ELF-1 (cell line): ENCODE measurements around the gene NAV2.

Experiments
- DNase-seq: peaks from one replicate; pipeline ENCODE4 v3.0.0-alpha.2; 2016; ENCODE audit warnings: low read depth, low spot score

The NAV2 gene

DNA sequence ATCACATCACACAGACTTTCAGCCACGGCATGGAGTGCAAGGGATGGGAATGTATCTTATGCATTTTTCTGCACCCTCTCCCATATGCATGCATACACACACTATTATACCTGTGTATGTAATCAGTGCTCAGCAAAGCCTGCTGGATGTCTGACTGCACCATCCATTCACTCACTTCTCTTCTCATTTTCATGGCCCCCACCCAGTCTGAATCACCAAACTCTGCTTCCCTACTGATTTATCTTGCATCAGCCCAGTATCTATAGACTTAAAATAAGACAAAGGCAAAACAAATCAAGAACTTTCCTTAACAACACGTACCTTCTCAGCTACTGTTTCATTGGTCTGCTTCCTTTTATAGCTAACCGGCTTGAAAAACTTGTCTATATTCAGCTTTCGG lies 426.1 kb downstream of the NAV2 start:
- DNase-seq = no peak

DNA sequence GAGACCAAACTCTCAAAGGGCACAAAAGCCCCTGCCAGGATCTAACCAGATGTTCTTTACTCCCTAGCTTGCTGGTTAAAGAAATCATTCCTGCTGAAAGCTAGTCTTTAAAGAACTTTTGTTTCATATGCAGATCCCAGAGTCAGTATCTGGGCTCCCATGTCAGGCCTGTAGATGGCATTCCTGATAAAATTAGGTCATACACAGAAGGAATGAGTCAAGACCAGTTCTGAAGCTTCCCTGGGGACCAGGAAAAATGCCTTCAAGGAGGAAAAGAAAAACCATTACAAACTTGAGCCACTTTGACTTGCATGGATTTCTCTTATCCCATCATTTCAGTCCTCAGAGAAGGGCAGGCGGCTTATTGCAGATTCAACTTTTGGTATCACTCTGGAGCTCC lies 441.7 kb downstream of the NAV2 start:
- peak; percentile 55 for DNase-seq

DNA sequence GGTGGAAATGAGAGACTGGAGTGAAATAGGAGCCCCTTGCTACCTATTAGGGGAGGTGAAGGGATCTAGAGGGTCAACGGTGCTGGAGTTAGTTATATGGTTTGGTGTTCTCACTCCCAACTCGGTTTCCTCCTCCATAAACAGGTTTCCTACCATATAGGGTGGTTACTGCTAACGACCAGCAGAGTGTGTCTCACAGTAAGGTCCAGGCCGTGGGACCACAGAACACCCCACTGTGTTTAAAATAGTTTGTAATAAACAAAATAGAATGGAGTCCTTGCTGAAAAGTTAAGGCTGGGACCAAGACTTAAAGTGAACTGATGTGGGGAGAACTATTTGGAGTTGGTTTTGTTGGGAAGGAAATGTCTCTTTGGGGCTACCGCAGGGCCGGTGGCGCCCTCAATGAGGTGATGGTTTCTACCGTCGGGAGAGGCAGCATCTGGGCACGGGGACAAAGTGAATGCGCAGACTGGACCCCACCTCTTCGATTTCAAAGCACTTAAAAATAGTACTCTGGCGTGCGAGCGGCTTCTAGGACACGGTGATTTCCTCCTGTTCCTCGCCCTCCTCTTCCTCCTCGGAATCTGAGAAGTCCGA lies 443.1 kb downstream of the NAV2 start:
- peak; percentile 29 for DNase-seq

DNA sequence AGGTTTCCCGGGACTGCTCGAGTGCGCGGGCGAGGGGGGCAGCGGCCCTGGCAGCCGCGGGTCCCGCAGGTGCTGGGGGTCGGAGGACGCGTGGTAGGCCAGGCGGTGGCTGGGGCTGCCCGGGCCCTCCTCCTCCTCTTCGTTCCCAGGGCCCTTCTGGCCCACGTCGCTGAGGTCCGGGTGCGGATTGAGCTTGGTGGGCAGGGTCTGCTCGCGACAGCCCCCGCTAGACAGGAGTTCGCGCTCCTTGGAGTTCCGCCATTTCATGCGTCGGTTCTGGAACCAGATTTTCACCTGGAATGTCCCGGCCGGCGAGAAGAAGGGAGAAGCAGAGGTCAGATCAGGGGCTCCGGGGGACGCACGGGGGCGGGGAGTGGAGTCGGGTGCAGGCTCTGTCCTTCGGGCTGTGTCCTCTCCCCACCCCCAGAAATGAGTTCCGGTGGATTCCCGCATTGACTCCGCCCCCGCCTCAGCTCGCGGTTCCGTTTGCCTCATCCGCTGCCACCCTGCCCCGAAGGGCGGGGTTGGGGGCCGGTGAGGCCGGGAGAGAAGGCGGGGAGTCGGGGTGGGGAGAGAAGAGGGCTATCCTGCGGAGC lies 443.7 kb downstream of the NAV2 start:
- DNase-seq = peak; percentile 33

DNA sequence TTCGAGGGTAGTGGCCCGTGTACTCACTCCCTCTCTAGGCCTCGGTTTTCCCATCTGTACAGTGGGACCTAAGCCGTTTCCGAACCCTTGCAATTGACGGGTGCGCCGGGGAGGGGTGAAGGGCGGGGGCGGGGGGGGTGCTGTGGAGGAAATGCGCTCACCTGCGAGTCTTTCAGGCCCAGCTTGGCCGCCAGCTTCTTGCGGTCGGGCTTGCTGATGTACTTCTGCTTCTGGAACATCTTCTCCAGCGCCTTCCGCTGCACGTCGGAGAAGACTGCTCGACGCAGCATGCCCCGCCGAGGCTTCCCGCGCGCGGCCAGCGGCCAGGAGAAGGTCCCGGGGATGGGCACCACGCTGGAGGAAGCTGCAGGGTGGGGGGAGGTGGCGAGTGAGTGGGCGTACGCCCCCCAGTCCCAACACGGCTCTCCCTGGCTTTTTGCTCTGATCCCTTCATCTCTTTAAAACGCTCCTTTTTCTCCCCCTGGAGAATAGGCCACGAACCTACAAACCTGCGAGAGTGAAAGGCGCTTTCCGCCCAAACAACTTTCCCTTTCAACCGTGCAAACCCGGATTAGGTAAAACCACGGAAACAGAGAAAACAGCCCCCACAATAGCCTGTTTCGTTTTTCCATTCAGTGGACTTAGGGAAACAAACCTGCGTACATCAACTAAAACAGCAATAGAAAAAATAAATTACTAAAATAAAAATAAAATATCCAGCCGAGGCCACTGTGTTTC lies 444.4 kb downstream of the NAV2 start:
- peak; percentile 42 for DNase-seq

DNA sequence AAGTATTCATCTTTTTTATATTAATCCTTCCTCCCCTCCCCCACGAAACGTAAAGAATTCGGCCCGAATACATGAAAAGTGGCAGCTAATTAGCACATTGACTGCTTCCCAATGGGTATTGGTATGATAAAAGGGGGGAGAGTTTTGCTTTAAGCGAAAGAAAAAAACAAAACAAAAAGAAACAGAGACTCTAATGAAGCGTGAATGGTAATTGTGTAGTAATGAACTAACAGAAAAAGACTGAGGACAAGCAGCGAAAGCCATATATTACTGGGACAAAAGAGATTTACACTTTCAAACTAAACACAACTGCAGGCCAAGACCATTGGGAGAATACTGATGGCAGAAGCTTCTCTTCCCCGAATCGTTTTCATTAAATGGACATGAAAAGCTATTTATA lies 445.1 kb downstream of the NAV2 start:
- DNase-seq = no peak

DNA sequence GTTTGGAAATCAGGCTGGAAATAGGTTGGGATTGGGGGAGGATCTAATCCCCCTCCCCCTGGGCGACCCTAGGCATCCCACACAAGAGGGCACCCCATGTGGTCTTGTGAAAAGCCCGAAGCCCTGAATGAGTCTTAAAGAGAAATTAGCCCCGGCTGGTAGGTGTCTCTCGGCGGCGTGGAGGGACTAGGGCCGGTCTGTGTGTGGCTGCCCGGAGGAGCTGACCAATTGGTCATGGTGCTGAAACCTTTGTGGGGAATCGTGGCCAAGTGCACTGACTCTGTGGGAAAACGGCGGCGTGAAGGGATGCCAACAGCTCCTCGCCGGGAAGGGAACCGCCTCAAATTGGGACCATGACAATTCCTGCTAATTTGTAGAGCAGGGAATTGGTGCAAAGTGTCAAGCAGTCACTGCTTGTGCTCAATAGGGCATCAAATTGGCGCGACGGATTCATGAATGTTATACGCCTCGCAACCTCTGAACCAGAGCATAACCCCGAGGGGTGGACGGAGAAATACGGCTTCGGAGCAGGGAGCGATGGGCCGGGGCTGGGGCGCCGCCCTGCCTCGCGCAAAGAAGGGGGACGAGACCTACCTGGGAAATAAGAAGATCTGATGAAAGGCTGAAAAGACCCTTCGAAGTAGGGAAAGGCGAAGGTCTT lies 446.1 kb downstream of the NAV2 start:
- DNase-seq = peak; percentile 88

DNA sequence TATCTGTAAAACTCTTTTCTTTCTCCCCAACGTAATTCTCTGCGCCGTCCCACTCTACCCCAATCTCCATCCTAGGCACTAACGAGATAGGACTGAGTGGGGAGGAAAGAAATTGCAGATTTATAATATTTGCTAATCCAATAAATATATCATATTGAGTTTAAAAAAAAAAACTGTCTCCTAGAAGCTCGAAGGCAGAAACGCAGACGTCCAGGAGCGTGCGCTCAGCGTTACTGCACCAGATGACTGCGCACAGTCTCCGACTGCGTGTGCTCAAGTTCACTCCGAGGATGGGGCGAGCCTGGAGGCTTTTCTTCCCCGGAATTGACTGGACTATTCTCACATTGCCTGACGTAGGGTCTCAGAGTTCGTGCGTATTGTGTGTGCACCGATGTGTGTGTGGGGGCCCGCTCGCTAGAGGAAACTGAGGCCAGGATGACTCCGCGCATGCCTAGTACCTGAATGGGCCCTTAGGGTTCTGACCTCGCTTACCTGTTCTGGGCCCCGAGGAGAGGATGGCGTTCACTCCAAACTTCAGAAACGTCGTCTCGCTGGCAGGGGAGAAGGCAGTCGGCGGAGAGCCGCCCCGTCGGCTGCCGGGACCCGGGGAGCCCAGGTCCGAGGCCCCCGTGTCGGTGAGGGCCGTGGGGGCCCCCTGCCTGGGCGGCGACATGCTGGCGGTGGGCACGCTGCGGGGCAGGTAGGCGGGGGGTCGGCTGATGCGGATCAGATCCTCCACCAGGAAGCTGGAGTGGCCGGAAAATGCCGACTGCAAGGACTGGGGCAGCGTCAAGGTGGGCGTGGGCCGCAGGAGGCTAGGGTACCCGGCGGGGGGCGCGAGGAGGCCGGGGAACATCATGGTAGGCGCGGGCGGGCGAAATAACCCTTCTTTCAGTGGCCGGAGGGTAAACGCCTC lies 447.1 kb downstream of the NAV2 start:
- no peak for DNase-seq

DNA sequence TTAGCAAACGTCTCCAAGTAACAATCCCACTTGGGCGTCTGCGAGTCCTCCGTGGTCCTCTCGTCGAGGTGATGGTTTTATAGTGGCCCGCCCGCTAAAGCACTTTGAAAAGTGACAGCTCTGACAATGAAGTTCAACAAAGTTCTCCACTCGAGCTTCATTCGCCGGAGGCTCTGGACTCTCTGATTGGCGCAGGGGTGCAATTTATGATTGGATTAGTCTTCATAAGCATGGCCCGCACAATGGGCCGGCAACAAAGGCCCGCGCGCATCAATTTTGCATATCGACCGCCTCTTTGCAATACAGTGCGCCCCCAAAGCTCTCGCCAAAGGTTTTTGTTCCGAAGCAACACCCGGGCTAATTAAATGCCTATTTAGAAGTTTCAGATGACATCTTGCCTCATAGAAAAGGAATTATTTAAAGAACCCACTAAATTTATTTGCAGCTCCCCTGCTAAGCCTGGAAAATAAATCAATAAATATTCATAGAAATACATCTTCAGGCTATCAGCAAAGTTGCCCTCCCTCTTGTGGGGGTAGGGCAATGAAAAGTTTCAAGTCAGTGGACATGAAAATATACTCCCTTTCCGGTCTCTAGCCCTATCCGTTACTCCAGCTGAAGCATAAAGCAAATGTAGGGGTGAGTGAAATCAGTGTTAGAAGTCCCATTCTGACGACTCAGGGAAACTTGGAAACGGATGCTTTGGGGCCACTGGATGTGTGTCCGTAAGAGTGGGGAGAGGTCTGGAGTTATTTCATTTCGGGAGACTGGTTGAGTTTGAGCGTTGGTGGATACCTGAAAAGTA lies 448.0 kb downstream of the NAV2 start, which contains the start of gene DBX1:
DBX1 (minus strand) TSS at position 51 of the 805 bp plus-strand sequence. CDS start 151 bp downstream, outside the sequence.
- DNase-seq = no peak

DNA sequence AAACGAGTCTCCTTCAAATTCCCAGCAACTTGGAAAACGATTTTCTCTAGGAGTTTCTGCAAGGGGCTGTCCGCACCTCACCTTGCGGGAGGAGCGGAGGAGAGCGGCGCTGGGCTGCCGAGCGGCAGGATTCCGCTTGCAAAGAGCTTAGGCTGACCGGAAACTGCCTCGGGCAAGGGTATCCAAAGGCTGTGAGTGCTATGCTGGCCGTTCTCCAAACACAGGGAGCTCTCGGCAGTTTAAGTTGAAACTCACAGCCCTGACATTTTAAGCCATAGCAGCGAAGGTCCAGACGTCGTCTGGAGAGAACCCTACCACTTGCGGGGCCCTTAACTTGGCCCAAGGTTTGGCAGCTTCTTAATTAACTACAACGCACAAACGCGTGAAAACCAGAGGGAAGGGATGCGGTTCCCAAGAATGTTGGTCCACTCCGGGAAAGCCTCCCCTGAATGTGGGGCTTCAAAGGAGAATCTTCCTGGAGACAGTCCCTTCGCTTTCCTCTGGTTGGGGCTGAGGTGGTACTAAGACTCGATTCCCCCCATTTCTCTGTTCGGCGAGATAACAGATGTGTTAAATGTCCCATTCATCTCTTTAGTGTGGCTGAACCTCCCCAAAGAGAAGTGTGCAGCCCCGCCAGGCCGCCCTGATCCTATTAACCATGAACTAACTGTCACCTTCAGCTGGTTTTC lies 448.7 kb downstream of the NAV2 start:
- DNase-seq = peak; percentile 86

DNA sequence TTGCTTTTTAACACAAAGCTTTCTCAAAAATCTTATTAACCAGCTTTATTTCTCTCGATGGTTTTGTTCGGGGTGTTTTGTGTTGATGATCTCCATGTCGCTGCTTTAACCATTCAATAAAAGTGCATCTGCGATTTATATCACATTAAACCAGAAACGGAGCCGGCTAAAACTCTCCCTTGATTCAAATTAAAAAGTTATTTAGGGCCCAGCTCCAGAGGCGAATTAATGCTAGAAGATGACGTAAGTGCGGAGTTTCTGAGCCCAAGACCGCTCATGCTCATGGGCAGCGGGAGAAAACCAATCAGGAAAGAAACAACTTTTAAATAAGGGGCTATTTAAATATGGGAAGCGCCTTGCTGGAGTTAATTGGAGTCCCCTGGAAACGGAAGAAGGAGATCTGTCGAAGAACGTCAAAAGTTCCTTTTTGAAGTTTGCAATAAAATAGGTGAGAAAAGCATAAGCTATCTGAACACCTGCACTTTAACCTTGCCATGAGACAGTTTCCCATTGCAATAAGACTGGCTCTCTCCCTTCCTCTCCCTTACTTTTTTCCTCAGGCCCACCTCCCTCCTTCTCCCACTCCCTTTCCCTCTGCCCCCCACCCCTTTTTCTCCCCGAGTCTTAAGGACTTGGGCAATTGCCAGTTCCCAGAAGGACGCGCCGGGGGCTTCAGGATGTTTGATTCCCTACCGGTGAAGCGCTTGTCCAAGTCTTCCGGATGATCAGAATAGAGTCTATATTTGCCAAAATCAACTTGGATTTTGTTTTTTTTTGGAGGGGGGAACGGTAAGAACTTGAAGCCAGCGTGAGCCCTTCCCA lies 449.5 kb downstream of the NAV2 start:
- DNase-seq = peak; percentile 9

DNA sequence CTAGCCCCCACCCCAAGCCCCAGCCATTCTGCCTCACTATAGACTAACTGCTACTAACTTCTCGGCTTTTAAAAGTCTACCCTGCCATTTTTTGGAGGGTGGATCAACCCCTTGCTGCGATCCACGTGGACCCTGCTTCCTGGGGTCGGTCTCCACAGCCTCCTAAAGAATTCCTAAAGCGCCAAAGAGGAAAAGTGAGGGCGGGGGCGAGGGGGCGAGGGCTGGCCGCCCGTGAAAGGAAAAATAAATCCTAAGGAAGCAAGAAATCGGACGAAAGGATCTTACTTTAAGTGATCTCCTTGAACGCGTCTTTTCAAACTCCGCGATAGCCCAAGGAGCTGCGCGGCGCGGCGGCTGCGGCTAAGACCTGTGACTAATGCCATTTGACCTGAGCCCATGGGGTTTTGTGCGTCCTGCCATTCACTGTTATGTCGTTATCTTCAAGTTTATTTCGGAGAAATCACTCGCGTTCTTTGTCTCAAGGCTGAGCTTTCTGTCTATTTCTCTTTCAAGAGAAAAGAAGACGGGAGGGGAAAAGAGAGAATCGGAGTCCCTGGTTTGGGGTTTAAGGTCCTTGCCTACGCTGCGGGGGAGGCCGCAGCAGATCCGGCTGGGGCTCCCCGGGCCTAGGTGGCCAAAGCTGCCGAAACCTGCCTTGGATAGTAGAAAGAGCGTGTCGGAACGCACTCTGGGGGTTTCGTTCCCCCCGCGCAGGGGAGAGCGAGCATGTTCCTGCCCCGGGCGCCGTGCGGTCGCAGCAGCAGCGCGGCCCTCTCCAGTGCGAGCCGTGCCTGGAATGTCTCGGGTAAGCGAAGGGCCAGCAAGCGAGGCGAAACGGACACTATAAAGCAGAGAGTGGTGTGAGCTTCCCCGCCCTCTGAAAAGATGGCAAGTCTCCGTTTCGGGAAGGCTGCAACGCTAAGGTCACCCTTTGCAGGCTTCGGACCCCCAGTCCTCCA lies 450.5 kb downstream of the NAV2 start:
- DNase-seq = peak; percentile 83

DNA sequence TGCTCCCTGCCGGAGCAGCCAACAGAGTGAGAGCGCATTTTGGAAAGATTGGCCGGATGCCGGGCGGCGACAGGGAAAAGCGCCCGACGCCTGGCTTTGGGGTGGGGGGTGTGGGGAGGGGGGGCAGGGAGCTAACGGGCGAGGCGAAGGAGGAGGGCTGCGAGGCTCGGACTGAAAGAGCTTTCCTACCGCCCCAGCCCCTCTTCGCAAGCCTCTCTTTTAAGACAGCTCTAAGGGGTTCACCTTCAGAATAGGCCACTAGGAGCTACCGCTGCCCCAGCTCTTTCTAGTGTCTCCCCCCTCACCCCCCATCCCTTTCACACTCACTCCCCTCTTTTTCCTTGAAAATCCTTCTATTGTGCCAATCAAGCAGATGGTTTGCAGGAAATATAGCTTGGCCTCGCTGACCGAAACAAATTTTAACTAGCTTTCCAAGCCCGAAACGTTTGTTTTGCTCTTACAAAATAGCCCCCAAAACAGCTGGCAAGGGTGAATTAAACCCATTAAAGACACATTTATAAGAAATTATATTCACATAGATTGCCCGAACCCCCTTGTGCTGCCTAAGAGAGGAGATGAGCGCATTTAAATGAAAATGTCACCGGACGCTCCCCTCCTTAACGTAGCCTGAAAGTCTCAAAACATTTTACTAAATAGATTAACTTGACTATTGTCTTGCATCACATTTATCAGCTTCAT lies 451.3 kb downstream of the NAV2 start:
- DNase-seq = no peak
